ENCODE measurements around the gene TOP3B. TPM values are rescaled to one million over a fixed set of nuclear protein-coding genes. Genes with fewer than 3 reads are reported as not detected.

TOP3B gene
- total RNA-seq, 4 donors from 2014 or later: 24.3 to 68.1 (median 48.4) TPM

DNA sequence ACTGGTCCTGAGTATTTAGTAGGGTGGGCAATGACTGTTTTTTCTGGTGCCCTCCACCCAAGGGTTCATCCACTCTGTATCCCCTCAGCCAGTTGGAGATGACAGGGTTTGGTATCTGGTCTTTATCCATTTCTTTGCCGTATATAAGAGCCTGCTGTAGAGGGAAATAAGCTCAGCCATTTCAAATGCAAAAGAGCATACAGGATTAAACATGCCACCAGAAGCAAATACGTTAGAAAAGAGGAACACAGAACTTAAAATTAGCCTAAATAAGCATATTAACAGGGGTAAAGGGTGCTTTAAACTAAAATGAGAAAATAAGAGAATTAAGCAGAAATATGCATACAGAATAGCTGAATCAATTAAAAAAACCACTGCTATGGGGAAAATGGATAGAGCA, 27.8 kb upstream of the TOP3B start:
- H3K27me3 ChIP-seq: no peaks in the 10 kb centered on the region
- H3K4me1 ChIP-seq: no peaks in the 10 kb centered on the region
- H3K4me3 ChIP-seq: no peak overlapping the region
- 43 to 45% methylated on average over 2 of the region's 2 CpGs for WGBS, 2 donors
- H3K36me3 ChIP-seq: no peaks in the 10 kb centered on the region
- no peak for DNase-seq (ENCODE audit: low spot score in 2 of 2)
- no peak for TF ChIP-seq CTCF (IDR thresholded peaks at IDR 0.05)
- TF ChIP-seq POLR2A (IDR thresholded peaks at IDR 0.05): no peak
- TF ChIP-seq EP300 (IDR thresholded peaks at IDR 0.05): no peak
- no peak overlapping the region for H3K27ac ChIP-seq
- no peaks in the 10 kb centered on the region for H3K9me3 ChIP-seq

DNA sequence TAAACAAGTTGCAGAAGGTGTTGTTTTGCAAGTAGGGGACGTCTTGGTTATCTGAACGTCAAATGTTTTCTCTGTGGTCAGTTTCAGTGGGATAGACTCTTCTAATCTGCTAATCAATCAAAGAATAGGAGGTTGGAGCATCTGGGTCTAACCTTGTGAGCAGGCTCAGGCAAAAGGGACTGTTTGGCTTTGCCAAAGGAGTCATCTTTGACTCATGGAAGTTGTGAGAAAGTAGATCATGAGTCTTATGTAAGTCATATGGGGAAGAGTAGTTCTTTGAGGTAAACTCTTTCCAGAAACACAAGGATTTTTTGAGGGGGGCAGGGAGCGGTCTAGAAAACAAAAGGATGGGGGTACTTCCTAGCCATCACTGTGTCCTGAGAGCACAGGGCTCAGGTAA, 27.1 kb upstream of the TOP3B start:
- 54 to 72% methylated on average over 3 of the region's 3 CpGs for WGBS, 2 donors
- Histone ChIP-seq H3K4me1 (no peaks in the 10 kb centered on the region), H3K4me3 (no peak overlapping the region), H3K36me3 (no peaks in the 10 kb centered on the region), H3K9me3 (no peaks in the 10 kb centered on the region), H3K27me3 (no peaks in the 10 kb centered on the region), H3K27ac (no peak overlapping the region)
- DNase-seq (ENCODE audit: low spot score in 2 of 2): no peak
- TF ChIP-seq POLR2A (IDR thresholded peaks at IDR 0.05): no peak
- no peak for TF ChIP-seq CTCF (IDR thresholded peaks at IDR 0.05)

GRCh38 chr22:22006596-22006990, 24.0 kb upstream of the TOP3B start:
- TF ChIP-seq POLR2A (IDR thresholded peaks at IDR 0.05) (no peak), CTCF (IDR thresholded peaks at IDR 0.05) (no peak), EP300 (IDR thresholded peaks at IDR 0.05) (no peak)
- 91 to 93% methylated on average over 6 of the region's 6 CpGs for WGBS, 2 donors

GRCh38 chr22:22005945-22006595, 23.5 kb upstream of the TOP3B start:
- Histone ChIP-seq H3K27ac (no peak overlapping the region), H3K36me3 (no peaks in the 10 kb centered on the region), H3K4me1 (no peaks in the 10 kb centered on the region), H3K9me3 (no peaks in the 10 kb centered on the region), H3K27me3 (no peaks in the 10 kb centered on the region), H3K4me3 (no peak overlapping the region)
- no peak for TF ChIP-seq CTCF (IDR thresholded peaks at IDR 0.05)
- TF ChIP-seq POLR2A (IDR thresholded peaks at IDR 0.05): no peak
- TF ChIP-seq EP300 (IDR thresholded peaks at IDR 0.05): no peak
- DNase-seq (ENCODE audit: low spot score in 2 of 2): no peak
- WGBS, 2 donors: 66 to 68% methylated on average over 5 of the region's 5 CpGs

More at GRCh38 chr22:22006596-22006990, 24.0 kb upstream of the TOP3B start:
- no peak for DNase-seq (ENCODE audit: low spot score in 2 of 2)
- H3K4me3 ChIP-seq: no peak overlapping the region
- no peak overlapping the region for H3K27ac ChIP-seq
- H3K9me3 ChIP-seq: no peaks in the 10 kb centered on the region
- H3K36me3 ChIP-seq: no peaks in the 10 kb centered on the region
- no peaks in the 10 kb centered on the region for H3K27me3 ChIP-seq
- H3K4me1 ChIP-seq: no peaks in the 10 kb centered on the region

GRCh38 chr22:22003233-22003632, 20.6 kb upstream of the TOP3B start:
- WGBS, 2 donors: 80 to 83% methylated on average over 3 of the region's 3 CpGs
- Histone ChIP-seq H3K36me3 (no peaks in the 10 kb centered on the region), H3K27me3 (no peaks in the 10 kb centered on the region), H3K27ac (no peak overlapping the region), H3K4me1 (no peaks in the 10 kb centered on the region), H3K4me3 (no peak overlapping the region), H3K9me3 (no peaks in the 10 kb centered on the region)
- no peak for TF ChIP-seq POLR2A (IDR thresholded peaks at IDR 0.05)
- TF ChIP-seq CTCF (IDR thresholded peaks at IDR 0.05): no peak
- no peak for TF ChIP-seq EP300 (IDR thresholded peaks at IDR 0.05)
- no peak for DNase-seq (ENCODE audit: low spot score in 2 of 2)

Measured in tibial nerve (tissue), 4 donors.